ENCODE measurements around the gene PPIL6. TPM values are rescaled to one million over a fixed set of nuclear protein-coding genes. Genes with fewer than 3 reads are reported as not detected.

PPIL6 gene
- total RNA-seq, 1 experiment from 2014 or later, result 0.61 TPM

GRCh38 chr6:109485266-109485935 is 45.0 kb upstream of the PPIL6 start:
- TF ChIP-seq FOXP1 (CRISPR knock-in tag; IDR thresholded peaks at IDR 0.05; ENCODE audit: borderline replicate concordance) (no peak), KAT7 (CRISPR knock-in tag; IDR thresholded peaks at IDR 0.05; ENCODE audit: borderline replicate concordance) (no peak), ZNF532 (CRISPR knock-in tag; IDR thresholded peaks at IDR 0.05; ENCODE audit: borderline replicate concordance) (no peak), ZNF423 (CRISPR knock-in tag; IDR thresholded peaks at IDR 0.05) (no peak), MXD4 (CRISPR knock-in tag; IDR thresholded peaks at IDR 0.05; ENCODE audit: borderline replicate concordance) (no peak), USF2 (CRISPR knock-in tag; IDR thresholded peaks at IDR 0.05) (no peak), FOXJ3 (CRISPR knock-in tag; IDR thresholded peaks at IDR 0.05; ENCODE audit: borderline replicate concordance) (no peak), ELF4 (CRISPR knock-in tag; IDR thresholded peaks at IDR 0.05; ENCODE audit: low read depth) (no peak)
- TF ChIP-seq, protein P1, sequence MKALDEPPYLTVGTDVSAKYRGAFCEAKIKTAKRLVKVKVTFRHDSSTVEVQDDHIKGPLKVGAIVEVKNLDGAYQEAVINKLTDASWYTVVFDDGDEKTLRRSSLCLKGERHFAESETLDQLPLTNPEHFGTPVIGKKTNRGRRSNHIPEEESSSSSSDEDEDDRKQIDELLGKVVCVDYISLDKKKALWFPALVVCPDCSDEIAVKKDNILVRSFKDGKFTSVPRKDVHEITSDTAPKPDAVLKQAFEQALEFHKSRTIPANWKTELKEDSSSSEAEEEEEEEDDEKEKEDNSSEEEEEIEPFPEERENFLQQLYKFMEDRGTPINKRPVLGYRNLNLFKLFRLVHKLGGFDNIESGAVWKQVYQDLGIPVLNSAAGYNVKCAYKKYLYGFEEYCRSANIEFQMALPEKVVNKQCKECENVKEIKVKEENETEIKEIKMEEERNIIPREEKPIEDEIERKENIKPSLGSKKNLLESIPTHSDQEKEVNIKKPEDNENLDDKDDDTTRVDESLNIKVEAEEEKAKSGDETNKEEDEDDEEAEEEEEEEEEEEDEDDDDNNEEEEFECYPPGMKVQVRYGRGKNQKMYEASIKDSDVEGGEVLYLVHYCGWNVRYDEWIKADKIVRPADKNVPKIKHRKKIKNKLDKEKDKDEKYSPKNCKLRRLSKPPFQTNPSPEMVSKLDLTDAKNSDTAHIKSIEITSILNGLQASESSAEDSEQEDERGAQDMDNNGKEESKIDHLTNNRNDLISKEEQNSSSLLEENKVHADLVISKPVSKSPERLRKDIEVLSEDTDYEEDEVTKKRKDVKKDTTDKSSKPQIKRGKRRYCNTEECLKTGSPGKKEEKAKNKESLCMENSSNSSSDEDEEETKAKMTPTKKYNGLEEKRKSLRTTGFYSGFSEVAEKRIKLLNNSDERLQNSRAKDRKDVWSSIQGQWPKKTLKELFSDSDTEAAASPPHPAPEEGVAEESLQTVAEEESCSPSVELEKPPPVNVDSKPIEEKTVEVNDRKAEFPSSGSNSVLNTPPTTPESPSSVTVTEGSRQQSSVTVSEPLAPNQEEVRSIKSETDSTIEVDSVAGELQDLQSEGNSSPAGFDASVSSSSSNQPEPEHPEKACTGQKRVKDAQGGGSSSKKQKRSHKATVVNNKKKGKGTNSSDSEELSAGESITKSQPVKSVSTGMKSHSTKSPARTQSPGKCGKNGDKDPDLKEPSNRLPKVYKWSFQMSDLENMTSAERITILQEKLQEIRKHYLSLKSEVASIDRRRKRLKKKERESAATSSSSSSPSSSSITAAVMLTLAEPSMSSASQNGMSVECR (CRISPR knock-in tag; IDR thresholded peaks at IDR 0.05; ENCODE audit: borderline replicate concordance), result no peak
- TF ChIP-seq, protein P2, sequence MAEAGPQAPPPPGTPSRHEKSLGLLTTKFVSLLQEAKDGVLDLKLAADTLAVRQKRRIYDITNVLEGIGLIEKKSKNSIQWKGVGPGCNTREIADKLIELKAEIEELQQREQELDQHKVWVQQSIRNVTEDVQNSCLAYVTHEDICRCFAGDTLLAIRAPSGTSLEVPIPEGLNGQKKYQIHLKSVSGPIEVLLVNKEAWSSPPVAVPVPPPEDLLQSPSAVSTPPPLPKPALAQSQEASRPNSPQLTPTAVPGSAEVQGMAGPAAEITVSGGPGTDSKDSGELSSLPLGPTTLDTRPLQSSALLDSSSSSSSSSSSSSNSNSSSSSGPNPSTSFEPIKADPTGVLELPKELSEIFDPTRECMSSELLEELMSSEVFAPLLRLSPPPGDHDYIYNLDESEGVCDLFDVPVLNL (CRISPR knock-in tag; IDR thresholded peaks at IDR 0.05; ENCODE audit: borderline replicate concordance, low read depth), result no peak
- TF ChIP-seq, protein P3, sequence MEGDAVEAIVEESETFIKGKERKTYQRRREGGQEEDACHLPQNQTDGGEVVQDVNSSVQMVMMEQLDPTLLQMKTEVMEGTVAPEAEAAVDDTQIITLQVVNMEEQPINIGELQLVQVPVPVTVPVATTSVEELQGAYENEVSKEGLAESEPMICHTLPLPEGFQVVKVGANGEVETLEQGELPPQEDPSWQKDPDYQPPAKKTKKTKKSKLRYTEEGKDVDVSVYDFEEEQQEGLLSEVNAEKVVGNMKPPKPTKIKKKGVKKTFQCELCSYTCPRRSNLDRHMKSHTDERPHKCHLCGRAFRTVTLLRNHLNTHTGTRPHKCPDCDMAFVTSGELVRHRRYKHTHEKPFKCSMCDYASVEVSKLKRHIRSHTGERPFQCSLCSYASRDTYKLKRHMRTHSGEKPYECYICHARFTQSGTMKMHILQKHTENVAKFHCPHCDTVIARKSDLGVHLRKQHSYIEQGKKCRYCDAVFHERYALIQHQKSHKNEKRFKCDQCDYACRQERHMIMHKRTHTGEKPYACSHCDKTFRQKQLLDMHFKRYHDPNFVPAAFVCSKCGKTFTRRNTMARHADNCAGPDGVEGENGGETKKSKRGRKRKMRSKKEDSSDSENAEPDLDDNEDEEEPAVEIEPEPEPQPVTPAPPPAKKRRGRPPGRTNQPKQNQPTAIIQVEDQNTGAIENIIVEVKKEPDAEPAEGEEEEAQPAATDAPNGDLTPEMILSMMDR (IDR thresholded peaks at IDR 0.05), result no peak
- TF ChIP-seq, protein P4, sequence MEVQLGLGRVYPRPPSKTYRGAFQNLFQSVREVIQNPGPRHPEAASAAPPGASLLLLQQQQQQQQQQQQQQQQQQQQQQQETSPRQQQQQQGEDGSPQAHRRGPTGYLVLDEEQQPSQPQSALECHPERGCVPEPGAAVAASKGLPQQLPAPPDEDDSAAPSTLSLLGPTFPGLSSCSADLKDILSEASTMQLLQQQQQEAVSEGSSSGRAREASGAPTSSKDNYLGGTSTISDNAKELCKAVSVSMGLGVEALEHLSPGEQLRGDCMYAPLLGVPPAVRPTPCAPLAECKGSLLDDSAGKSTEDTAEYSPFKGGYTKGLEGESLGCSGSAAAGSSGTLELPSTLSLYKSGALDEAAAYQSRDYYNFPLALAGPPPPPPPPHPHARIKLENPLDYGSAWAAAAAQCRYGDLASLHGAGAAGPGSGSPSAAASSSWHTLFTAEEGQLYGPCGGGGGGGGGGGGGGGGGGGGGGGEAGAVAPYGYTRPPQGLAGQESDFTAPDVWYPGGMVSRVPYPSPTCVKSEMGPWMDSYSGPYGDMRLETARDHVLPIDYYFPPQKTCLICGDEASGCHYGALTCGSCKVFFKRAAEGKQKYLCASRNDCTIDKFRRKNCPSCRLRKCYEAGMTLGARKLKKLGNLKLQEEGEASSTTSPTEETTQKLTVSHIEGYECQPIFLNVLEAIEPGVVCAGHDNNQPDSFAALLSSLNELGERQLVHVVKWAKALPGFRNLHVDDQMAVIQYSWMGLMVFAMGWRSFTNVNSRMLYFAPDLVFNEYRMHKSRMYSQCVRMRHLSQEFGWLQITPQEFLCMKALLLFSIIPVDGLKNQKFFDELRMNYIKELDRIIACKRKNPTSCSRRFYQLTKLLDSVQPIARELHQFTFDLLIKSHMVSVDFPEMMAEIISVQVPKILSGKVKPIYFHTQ (CRISPR knock-in tag; IDR thresholded peaks at IDR 0.05), result no peak
- peaks cover 16% of the 10 kb centered on the region for H3K36me3 Mint-ChIP-seq
- H3K4me3 Mint-ChIP-seq, result no peak overlapping the region
- no peaks in the 10 kb centered on the region for H3K9me3 Mint-ChIP-seq
- POLR2A ChIA-PET, result no interaction called here
- ATAC-seq (no peak), DNase-seq (ENCODE audit: low spot score) (no peak)
- CTCF ChIA-PET, result interaction anchor here (3.1 kb wide), 1 partner anchor 44 kb away, joined by 10 read pairs; the partner anchor contains the start of genes PPIL6 and SMPD2
- H3K4me1 Mint-ChIP-seq, result peaks cover 41% of the 10 kb centered on the region
- H3K27ac Mint-ChIP-seq, result no peak overlapping the region; the same call in 1 of the 2 replicates
- H3K27me3 Mint-ChIP-seq (ENCODE audit: low read depth), result no peaks in the 10 kb centered on the region; the same call in 1 of the 2 replicates
